ENCODE results near the gene ARL17B.
"Not testable (repeated sequence)": the region's sequence is repeated elsewhere in the genome, so short reads cannot be mapped to it uniquely, and the experiment has no call there.

GRCh38 chr17:46353856-46354255 lies 7.7 kb downstream of the ARL17B start:
- not testable (repeated sequence) for TF ChIP-seq EP300 (IDR thresholded peaks at IDR 0.05; ENCODE audit: low read depth); POLR2A (IDR thresholded peaks at IDR 0.05)

All from transverse colon (tissue), 1 donor.